Motor neuron (in vitro differentiated cells): ENCODE measurements around the gene DMD. TPM values are rescaled to one million over a fixed set of nuclear protein-coding genes. Genes with fewer than 3 reads are reported as not detected.

Experiments used
- ATAC-seq, 8 experiments: fragments of 200-7000 bp; cut with Tn5 transposase; replicated peaks in 6 of 8; 2 replicates each; pipeline ENCODE4 v1.8.0; 2021; ENCODE audit warnings: mild to moderate bottlenecking in 8 of 8, moderate library complexity in 8 of 8
- H3K27ac ChIP-seq, 2 donors: fragments of 250-450 bp; sonication (Bioruptor Pico); 2 replicates each; pipeline ENCODE4 v1.9.0; 2021; ENCODE audit warnings: antibody characterized with exemption in 2 of 2, mild to moderate bottlenecking in 2 of 2, moderate library complexity in 1 of 2
- H3K4me1 ChIP-seq, 2 donors: fragments of 250-450 bp; sonication (Bioruptor Pico); replicated peaks in 1 of 2; 2 replicates each; pipeline ENCODE4 v1.6.1; 2021; ENCODE audit warnings: antibody characterized with exemption in 2 of 2, mild to moderate bottlenecking in 2 of 2, moderate library complexity in 1 of 2
- H3K4me3 ChIP-seq, 5 donors: fragments of 250-450 bp; sonication (Bioruptor Pico); 2 replicates each; pipeline ENCODE4 v1.9.0; 2021; ENCODE audit warnings: antibody characterized with exemption in 5 of 5, mild to moderate bottlenecking in 5 of 5, moderate library complexity in 4 of 5
- WGBS, 10 experiments: fragments of 450-650 bp; shearing (Covaris generic); methylation state at CpG; one replicate each; pipeline ENCODE4 v1.0.0; 2022; 5-methylcytosine and 5-hydroxymethylcytosine counted together
- in situ Hi-C, 9 experiments: fragments of 400-800 bp; cut with MboI; loops; one replicate each; pipeline ENCODE4 v1.15.0; 2021; ENCODE audit warnings: low sequenced_read_pairs in 9 of 9, low pct_unique_long_range_greater_than_20kb in 2 of 9; ENCODE audit not compliant: unreplicated experiment in 9 of 9
- total RNA-seq, 8 experiments: library from RNA; unstranded; fragments of 300-600 nt; gene quantifications; 2 replicates each; pipeline versions ENCODE4 v1.2.3 to v1.2.4, GENCODE V29; 2022

The DMD gene
- total RNA-seq, 8 experiments from 2014 or later = 3.9 to 378 (median 10.5) TPM

DNA sequence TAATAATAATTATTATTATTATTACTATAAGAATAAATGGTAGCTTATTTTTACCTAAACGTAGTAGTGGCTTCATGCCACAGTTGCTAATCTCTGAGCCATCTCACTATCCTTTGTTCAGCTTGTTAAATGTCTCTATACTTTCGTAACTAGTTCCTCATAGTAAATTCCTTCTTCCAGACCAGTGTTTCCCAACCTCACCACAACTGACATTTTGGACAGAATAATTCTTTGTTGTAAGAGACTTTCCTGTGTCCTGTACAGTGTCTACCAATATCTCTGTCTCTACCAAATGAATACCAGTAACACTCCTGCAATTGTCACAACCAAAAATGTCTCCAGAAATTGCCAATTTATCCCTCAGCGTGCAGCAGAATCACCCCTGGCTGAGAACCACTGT is 1040.9 kb downstream of the DMD start:
- ATAC-seq = no peak
- in situ Hi-C loops = no loop called here
- Histone ChIP-seq H3K4me3 (no peak overlapping the region), H3K4me1 (no peaks in the 10 kb centered on the region), H3K27ac (no peak overlapping the region)
- WGBS, 10 experiments = 0 to 100% (median 43%) methylated on average over 1 to 2 of the region's 3 CpGs; no CpG with 5 or more reads in 4 of the 10 experiments

DNA sequence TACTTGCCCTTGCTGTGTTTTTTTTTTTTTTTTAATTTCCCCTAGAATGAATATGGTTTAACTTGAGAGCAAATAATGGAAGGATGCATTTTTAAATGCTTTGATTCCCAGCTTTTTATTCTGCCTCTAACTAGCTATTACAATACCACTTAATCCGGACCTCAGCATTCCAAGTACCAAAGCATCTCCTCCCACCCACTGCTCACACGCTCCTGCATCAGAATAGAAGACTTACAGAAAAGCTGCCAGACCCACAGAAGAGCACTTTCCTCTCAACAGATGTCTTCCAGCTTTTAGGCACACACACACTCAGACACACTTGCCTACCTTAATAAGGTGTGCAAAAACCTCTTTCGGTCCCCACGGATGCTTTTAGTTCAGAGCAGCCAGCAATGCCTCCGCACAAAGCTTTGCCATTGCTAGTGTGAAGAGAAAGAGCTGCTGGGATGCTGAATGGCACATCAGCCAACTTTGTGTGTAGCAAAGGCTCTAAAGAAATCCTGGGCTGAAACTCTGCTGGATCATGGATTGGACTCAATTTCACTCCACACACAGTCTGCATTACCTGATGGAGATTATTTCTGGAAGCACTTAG is 1056.2 kb downstream of the DMD start:
- H3K27ac ChIP-seq = no peak overlapping the region
- ATAC-seq = peak in 5 of 8 experiments; percentile 33 to 71 (median 44)
- in situ Hi-C loops = no loop called here
- WGBS, 10 experiments = 0% methylated on average over 1 to 3 of the region's 5 CpGs; no CpG with 5 or more reads in 7 of the 10 experiments
- peak overlapping the region; percentile 17 to 59 (median 46) for H3K4me3 ChIP-seq
- peaks cover 0 to 6% of the 10 kb centered on the region in 2 donors for H3K4me1 ChIP-seq

DNA sequence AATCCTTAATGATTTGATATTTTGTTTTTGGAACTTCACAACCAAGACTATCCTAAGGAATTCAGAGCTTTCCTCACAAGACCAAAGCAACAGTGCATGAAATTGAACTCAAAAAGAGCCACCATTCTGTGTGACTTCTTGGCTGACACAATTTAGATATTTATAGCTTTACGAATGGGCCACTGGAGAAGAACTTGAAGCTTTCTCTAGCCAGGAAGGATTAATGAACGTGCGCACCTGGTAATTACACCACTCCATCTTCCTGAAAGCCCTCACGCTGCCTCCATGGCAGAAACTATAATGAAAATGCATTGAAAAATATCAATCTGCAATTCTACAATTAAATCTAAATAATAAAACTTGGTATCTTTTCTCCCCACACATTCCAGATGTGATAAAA is 1057.8 kb downstream of the DMD start:
- H3K4me1 ChIP-seq = peaks cover 0 to 10% of the 10 kb centered on the region in 2 donors
- WGBS, 10 experiments = 0 to 33% (median 17%) methylated on average over 1 to 4 of the region's 4 CpGs; no CpG with 5 or more reads in 5 of the 10 experiments
- in situ Hi-C loops = no loop called here
- H3K4me3 ChIP-seq = peak overlapping the region in 4 of 5 donors; percentile 40 to 59 (median 49)
- peak in 3 of 8 experiments; percentile 24 to 50 (median 33) for ATAC-seq
- H3K27ac ChIP-seq = no peak overlapping the region

GRCh38 chrX:32150141-32150540 is 1061.2 kb downstream of the DMD start:
- 33 to 100% (median 67%) methylated on average over 1 to 3 of the region's 6 CpGs; no CpG with 5 or more reads in 6 of the 10 experiments for WGBS, 10 experiments
- in situ Hi-C loops = no loop called here
- no peak for ATAC-seq

DNA sequence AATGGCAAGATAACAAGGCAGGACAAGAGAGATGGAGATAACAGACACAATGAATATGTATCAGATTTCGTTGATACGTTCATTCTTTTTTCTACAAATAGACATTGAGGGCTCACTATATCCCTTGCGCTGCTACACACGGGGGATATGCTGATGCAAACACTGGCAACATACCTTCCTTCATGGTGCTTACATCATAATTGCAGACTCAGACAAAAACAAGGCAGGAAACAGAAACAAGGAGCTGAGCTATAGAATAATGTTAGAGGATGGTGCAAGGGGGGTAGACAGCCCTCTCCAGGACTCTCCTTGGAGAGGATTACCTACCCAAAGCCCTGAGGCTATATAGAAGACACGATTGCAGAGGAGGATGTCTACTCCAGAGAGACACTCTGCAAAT is 1069.5 kb downstream of the DMD start:
- in situ Hi-C loops = no loop called here
- H3K27ac ChIP-seq = no peak overlapping the region
- H3K4me3 ChIP-seq = no peak overlapping the region
- ATAC-seq = peak in 2 of 8 experiments; percentile 54 to 97
- H3K4me1 ChIP-seq = no peaks in the 10 kb centered on the region
- WGBS, 10 experiments = 0 to 64% (median 37%) methylated on average over 1 to 5 of the region's 5 CpGs; no CpG with 5 or more reads in 7 of the 10 experiments

More at GRCh38 chrX:32150141-32150540, 1061.2 kb downstream of the DMD start:
- Histone ChIP-seq H3K27ac (no peak overlapping the region), H3K4me3 (no peak overlapping the region), H3K4me1 (peaks cover 0 to 10% of the 10 kb centered on the region in 2 donors)

- in situ Hi-C loops = no loop called here
- H3K27ac ChIP-seq = no peak overlapping the region
- ATAC-seq = no peak
- no peak overlapping the region for H3K4me3 ChIP-seq
- H3K4me1 ChIP-seq = no peaks in the 10 kb centered on the region
These were observed 1071.9 kb downstream of the DMD start for GRCh38 chrX:32139476-32139875.

- in situ Hi-C loops = no loop called here
- Histone ChIP-seq H3K27ac (no peak overlapping the region), H3K4me3 (no peak overlapping the region), H3K4me1 (no peaks in the 10 kb centered on the region)
- WGBS, 10 experiments = 0 to 80% (median 25%) methylated on average over 1 to 2 of the region's 2 CpGs; no CpG with 5 or more reads in 5 of the 10 experiments
- no peak for ATAC-seq
These were observed 1073.8 kb downstream of the DMD start for GRCh38 chrX:32137525-32137924.

DNA sequence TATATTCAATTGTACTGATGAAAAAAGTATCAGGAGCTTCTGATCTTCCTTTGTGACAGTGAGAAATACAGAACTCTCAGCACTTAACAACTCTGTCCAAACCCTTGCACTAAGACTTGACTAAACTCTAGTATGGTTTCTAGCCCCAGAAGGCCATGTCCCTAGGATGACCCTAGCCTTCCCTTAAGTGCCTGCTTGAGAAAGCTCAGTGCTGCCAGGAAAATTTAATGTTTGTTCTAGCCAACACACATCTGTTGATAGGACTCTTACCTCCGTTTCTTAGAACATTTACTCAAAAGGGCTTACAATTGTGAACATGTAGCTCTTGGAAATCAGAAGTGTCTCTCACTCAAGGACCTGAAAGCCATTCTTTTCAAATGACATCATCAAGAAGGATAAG is 1084.4 kb downstream of the DMD start:
- in situ Hi-C loops = no loop called here
- H3K27ac ChIP-seq = no peak overlapping the region
- H3K4me1 ChIP-seq = no peaks in the 10 kb centered on the region
- no peak for ATAC-seq
- WGBS, 10 experiments = 33 to 67% methylated on average over 1 of the region's 1 CpG; no CpG with 5 or more reads in 8 of the 10 experiments
- H3K4me3 ChIP-seq = no peak overlapping the region

DNA sequence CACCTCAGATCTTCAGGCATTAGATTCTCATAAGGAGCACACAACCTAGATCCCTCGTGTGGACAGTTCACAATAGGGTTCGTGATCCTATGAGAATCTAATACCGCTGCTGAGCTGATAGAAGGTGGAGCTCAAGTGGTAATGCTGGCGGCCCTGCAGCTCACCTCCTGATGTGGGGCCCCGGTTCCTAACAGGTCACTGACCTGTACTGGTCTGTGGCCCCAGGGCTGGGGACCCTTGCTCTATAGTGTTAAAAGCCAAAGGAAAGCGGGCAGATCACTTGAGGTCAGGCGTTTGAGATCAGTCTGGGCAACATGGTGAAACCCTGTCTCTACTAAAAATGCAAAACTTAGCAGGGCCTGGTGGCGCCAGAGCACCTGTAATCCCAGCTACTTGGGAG is 1092.5 kb downstream of the DMD start:
- no peak overlapping the region for H3K4me3 ChIP-seq
- in situ Hi-C loops = no loop called here
- H3K27ac ChIP-seq = no peak overlapping the region
- H3K4me1 ChIP-seq = no peaks in the 10 kb centered on the region
- 48% methylated on average over 6 of the region's 8 CpGs; no CpG with 5 or more reads in 9 of the 10 experiments for WGBS, 10 experiments
- ATAC-seq = no peak

- in situ Hi-C loops = no loop called here
These were observed 1095.3 kb downstream of the DMD start for GRCh38 chrX:32116047-32116446.

DNA sequence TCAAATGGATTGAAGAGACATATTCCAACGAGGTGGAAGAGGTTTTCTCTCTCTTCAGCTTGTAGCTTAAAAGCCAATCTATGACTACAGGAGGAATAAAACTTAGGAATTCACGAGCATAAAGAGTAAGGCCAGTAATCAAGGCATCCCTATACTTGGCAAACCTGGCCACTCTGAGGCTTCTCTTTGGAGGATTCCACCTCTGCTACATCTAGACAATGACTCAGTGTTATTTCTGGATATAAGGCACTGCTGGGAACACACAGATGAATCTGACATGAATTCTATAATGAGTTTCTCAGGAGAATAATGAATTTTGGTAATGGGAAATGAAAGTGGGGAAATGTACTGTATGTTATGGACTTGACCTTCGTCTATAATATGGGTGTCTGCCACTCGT is 1123.7 kb downstream of the DMD start:
- Histone ChIP-seq H3K4me1 (no peaks in the 10 kb centered on the region), H3K27ac (no peak overlapping the region), H3K4me3 (no peak overlapping the region)
- ATAC-seq = no peak
- 0 to 67% (median 18%) methylated on average over 1 to 4 of the region's 4 CpGs; no CpG with 5 or more reads in 6 of the 10 experiments for WGBS, 10 experiments
- in situ Hi-C loops = no loop called here

More at GRCh38 chrX:32116047-32116446, 1095.3 kb downstream of the DMD start:
- no peak overlapping the region for H3K27ac ChIP-seq
- no peaks in the 10 kb centered on the region for H3K4me1 ChIP-seq
- 0 to 100% (median 71%) methylated on average over 1 to 3 of the region's 3 CpGs; no CpG with 5 or more reads in 5 of the 10 experiments for WGBS, 10 experiments
- no peak overlapping the region for H3K4me3 ChIP-seq
- no peak for ATAC-seq

GRCh38 chrX:32084757-32085156 is 1126.6 kb downstream of the DMD start:
- 0 to 100% (median 80%) methylated on average over 1 to 6 of the region's 7 CpGs; no CpG with 5 or more reads in 6 of the 10 experiments for WGBS, 10 experiments
- in situ Hi-C loops = no loop called here
- no peak overlapping the region for H3K27ac ChIP-seq
- ATAC-seq = no peak
- no peak overlapping the region for H3K4me3 ChIP-seq
- no peaks in the 10 kb centered on the region for H3K4me1 ChIP-seq

DNA sequence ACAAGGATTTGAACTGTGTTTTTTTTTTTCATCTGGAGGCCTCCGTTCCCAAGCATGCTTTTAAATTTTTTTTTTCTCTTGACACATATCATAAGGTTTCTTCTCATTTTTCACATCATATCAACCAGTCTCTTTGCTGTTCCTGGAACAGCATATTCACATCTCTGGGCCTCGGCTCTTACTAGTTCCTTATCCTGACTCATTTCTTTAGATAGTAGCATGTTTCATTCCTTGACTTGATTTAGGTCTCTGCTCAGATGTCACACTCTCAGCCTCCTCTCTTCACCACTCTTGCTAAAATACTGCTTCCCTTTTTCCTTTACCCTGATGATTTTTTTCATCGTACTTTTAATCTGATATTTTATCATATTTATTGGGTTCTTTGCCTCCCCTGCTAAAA is 1163.1 kb downstream of the DMD start:
- Histone ChIP-seq H3K4me1 (no peaks in the 10 kb centered on the region), H3K27ac (no peak overlapping the region), H3K4me3 (no peak overlapping the region)
- WGBS, 10 experiments = 0 to 100% (median 57%) methylated on average over 1 to 3 of the region's 3 CpGs; no CpG with 5 or more reads in 3 of the 10 experiments
- in situ Hi-C loops = no loop called here
- no peak for ATAC-seq

DNA sequence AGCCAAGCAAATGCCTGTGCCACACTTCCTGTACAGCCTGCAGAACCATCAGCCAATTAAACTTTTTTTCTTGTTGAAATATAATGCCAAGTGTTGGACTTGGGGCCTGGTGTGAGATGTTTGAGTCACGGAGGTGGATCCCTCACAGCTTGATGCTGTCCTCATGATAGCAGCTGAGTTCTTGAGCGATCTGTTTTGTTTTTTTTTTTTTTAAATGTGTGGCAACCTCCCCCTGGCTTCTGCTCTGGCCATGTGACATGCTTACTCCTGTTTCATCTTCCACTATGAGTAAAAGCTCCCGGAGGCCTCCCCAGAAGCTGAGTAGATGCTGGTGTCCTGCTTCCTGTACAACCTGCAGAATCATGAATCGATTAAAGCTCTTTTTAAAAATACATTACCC is 1166.2 kb downstream of the DMD start:
- 0 to 66% (median 0%) methylated on average over 1 to 3 of the region's 4 CpGs; no CpG with 5 or more reads in 7 of the 10 experiments for WGBS, 10 experiments
- no peak for ATAC-seq
- H3K4me3 ChIP-seq = no peak overlapping the region
- H3K4me1 ChIP-seq = no peaks in the 10 kb centered on the region
- in situ Hi-C loops = no loop called here
- no peak overlapping the region for H3K27ac ChIP-seq
